Body of pancreas (tissue), 4 donors: ENCODE results near the gene AKR1D1. TPM values are rescaled to one million over a fixed set of nuclear protein-coding genes. Genes with fewer than 3 reads are reported as not detected.

Source experiments
- ATAC-seq: fragments of 150-250 bp; one replicate; pipeline ENCODE4 v1.9.1; 2016
- DNase-seq, 4 donors: peaks; one replicate each; pipeline ENCODE4 v3.0.0-alpha.2; 2019
- H3K27ac ChIP-seq, 4 donors: fragments of 200-600 bp; sonication (generic); 1 replicate in 3 of 4; 2 replicates in 1 of 4; pipeline versions ENCODE4 v1.5.1 to v1.6.1; 2016 to 2019; ENCODE audit warnings: mild to moderate bottlenecking in 1 of 4, mixed read lengths in 1 of 4, moderate library complexity in 1 of 4
- H3K27me3 ChIP-seq, 2 donors: fragments of 200-600 bp; sonication (generic); one replicate each; pipeline ENCODE4 v1.6.0; 2016; ENCODE audit warnings: mild to moderate bottlenecking in 1 of 2
- H3K36me3 ChIP-seq, 2 donors: fragments of 200-600 bp; sonication (generic); replicated peaks in 1 of 2; 2 replicates each; pipeline ENCODE4 v1.5.1; 2016; ENCODE audit warnings: low read depth in 2 of 2; ENCODE audit not compliant: insufficient read depth in 1 of 2
- H3K4me1 ChIP-seq: fragments of 200-600 bp; sonication (generic); one replicate; pipeline ENCODE4 v1.6.0; 2016
- H3K4me3 ChIP-seq, 2 donors: fragments of 200-600 bp; sonication (generic); 1 replicate in 1 of 2; 2 replicates in 1 of 2; pipeline ENCODE4 v1.5.1; 2016 to 2019
- H3K9me3 ChIP-seq, 3 donors: fragments of 200-600 bp; sonication (generic); 1 replicate in 2 of 3; 2 replicates in 1 of 3; pipeline ENCODE4 v1.5.1; 2016
- POLR2A ChIP-seq, 3 donors: fragments of 450-650 bp; IDR thresholded peaks; one replicate each; pipeline ENCODE4 v1.6.1; 2016; ENCODE audit warnings: antibody characterized with exemption in 3 of 3, mild to moderate bottlenecking in 2 of 3
- WGBS, 2 donors: methylation state at CpG; one replicate each; pipeline ENCODE4 v1.1.5; 2017; 5-methylcytosine and 5-hydroxymethylcytosine counted together
- intact Hi-C: fragments of 100-400 bp; cut with DNase I; formaldehyde crosslinking; loops from one replicate; pipeline ENCODE4 v1.15.1; 2023
- total RNA-seq, 2 donors: library from RNA; depleted of rRNA; stranded (reverse); fragments of >200 nt; gene quantifications; one replicate each; pipeline ENCODE4 v1.1.0, GENCODE V29; 2016
- TF ChIP-seq, protein P1 (sequence below), 7 experiments: fragments of 450-650 bp in 4 of 7; fragments of 200-600 bp in 3 of 7; sonication (generic) in 3 of 7; IDR thresholded peaks; one replicate each; pipeline ENCODE4 v1.5.1; 2016 to 2019; ENCODE audit warnings: antibody characterized with exemption in 7 of 7

The AKR1D1 gene
- total RNA-seq, 2 donors from 2014 or later = not detected

DNA sequence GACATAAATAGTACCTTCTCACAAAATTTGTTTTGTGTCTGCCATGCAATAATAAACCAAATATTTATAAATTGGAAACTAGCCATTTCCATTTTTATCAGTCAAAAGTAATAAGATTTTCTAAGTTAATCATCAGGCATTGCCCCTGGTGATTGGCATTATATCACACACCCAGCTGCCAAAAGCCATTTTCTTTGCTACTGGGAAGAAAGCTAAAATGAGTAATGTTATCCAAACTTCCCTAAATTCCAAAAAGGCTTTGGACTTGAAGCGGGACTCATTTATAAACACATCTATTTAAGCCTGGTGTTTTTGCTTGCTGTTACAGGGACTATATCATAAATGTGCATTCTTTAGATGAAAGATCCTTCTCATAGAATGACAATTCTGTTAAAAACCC lies 86.0 kb downstream of the AKR1D1 start:
- 79 to 97% methylated on average over 1 of the region's 1 CpG for WGBS, 2 donors
- Histone ChIP-seq H3K36me3 (no peaks in the 10 kb centered on the region), H3K4me3 (no peak overlapping the region), H3K27ac (no peak overlapping the region), H3K27me3 (no peaks in the 10 kb centered on the region), H3K9me3 (peaks cover 0 to 10% (median 0%) of the 10 kb centered on the region in 3 donors), H3K4me1 (no peaks in the 10 kb centered on the region)
- ATAC-seq (no peak), DNase-seq (no peak)
- no peak for TF ChIP-seq POLR2A (IDR thresholded peaks at IDR 0.05)
- TF ChIP-seq, protein P1, sequence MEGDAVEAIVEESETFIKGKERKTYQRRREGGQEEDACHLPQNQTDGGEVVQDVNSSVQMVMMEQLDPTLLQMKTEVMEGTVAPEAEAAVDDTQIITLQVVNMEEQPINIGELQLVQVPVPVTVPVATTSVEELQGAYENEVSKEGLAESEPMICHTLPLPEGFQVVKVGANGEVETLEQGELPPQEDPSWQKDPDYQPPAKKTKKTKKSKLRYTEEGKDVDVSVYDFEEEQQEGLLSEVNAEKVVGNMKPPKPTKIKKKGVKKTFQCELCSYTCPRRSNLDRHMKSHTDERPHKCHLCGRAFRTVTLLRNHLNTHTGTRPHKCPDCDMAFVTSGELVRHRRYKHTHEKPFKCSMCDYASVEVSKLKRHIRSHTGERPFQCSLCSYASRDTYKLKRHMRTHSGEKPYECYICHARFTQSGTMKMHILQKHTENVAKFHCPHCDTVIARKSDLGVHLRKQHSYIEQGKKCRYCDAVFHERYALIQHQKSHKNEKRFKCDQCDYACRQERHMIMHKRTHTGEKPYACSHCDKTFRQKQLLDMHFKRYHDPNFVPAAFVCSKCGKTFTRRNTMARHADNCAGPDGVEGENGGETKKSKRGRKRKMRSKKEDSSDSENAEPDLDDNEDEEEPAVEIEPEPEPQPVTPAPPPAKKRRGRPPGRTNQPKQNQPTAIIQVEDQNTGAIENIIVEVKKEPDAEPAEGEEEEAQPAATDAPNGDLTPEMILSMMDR (IDR thresholded peaks at IDR 0.05) = no peak
- intact Hi-C loops = loop anchor here (5.0 kb wide), 1 partner anchor 580 kb away; no protein-coding TSS in a partner anchor

DNA sequence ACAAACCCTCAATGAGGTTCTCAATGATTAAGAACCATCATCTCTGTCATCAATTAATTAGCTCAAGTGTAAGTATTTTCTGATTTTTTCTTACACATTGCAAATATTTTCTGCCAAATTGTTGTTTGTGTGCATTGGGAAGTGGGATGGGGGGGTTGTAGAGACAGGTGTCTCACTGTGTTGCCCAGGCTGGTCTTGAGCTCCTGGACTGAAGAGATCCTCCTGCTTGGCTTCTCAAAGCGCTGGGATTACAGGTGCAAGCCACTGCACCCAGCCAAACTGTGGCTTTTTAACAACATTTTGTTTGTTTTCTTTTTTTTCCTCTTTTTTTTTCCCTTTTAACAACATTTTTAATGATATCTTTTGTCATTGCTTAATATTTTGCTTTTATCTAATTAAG lies 87.5 kb downstream of the AKR1D1 start:
- Histone ChIP-seq H3K4me3 (no peak overlapping the region), H3K27me3 (no peaks in the 10 kb centered on the region), H3K9me3 (peaks cover 0 to 10% (median 0%) of the 10 kb centered on the region in 3 donors), H3K27ac (no peak overlapping the region), H3K4me1 (no peaks in the 10 kb centered on the region), H3K36me3 (no peaks in the 10 kb centered on the region)
- TF ChIP-seq, protein P1 (IDR thresholded peaks at IDR 0.05) = no peak
- no peak for TF ChIP-seq POLR2A (IDR thresholded peaks at IDR 0.05)
- no peak for ATAC-seq
- 100% methylated on average over 1 of the region's 1 CpG for WGBS, 2 donors
- no peak for DNase-seq
- intact Hi-C loops = loop anchor here (5.0 kb wide), 1 partner anchor 579 kb away; no protein-coding TSS in a partner anchor

DNA sequence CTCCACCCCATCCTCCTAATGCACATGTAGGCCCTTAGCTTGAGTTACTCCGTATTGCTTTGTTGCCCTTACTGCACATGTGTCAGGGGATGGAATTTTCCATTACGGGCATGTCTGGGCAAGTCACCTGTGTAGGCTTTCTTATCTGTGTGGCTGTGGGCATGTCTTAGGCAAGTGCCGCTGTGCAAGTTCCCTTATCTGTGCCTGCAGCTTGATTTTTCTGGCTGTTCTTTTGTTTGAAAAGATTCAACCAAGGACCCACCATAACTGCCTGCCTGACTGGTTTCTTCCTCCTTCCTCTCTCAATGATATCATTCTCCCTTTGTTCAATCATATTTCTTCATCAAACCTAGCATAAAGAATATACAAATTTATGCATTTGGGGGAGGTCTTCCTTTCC lies 88.5 kb downstream of the AKR1D1 start:
- WGBS, 2 donors = 58 to 65% methylated on average over 3 of the region's 3 CpGs
- intact Hi-C loops = loop anchor here (5.0 kb wide), 1 partner anchor 577 kb away; no protein-coding TSS in a partner anchor
- H3K4me3 ChIP-seq = no peak overlapping the region
- no peaks in the 10 kb centered on the region for H3K36me3 ChIP-seq
- TF ChIP-seq, protein P1 (IDR thresholded peaks at IDR 0.05) = no peak
- no peak for TF ChIP-seq POLR2A (IDR thresholded peaks at IDR 0.05)
- no peak for ATAC-seq
- H3K27ac ChIP-seq = no peak overlapping the region
- no peaks in the 10 kb centered on the region for H3K27me3 ChIP-seq
- H3K9me3 ChIP-seq = peaks cover 0 to 10% (median 0%) of the 10 kb centered on the region in 3 donors
- no peaks in the 10 kb centered on the region for H3K4me1 ChIP-seq
- no peak for DNase-seq

DNA sequence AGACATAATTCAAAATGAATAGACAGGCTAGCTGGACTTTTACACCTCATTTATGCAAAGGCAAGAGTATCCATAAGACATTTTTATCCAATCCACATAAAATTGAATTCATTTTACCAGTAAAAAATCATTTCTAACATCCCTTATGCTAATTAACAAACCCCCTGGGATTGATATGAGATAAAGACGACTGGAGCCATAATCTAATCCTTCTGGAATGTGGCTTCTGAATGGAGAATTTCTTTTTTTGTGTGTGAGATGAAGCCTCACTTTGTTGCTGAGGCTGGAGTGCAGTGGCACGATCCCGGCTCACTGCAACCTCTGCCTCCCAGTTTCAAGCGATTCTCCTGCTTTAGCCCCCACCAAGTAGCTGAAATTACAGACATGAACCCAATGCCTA lies 90.4 kb downstream of the AKR1D1 start:
- intact Hi-C loops = no loop called here
- H3K4me3 ChIP-seq = no peak overlapping the region
- DNase-seq (no peak), ATAC-seq (no peak)
- no peaks in the 10 kb centered on the region for H3K36me3 ChIP-seq
- TF ChIP-seq POLR2A (IDR thresholded peaks at IDR 0.05) = no peak
- TF ChIP-seq, protein P1 (IDR thresholded peaks at IDR 0.05) = no peak
- H3K27ac ChIP-seq = no peak overlapping the region
- peaks cover 0 to 10% (median 0%) of the 10 kb centered on the region in 3 donors for H3K9me3 ChIP-seq
- H3K27me3 ChIP-seq = no peaks in the 10 kb centered on the region
- 70 to 74% methylated on average over 4 of the region's 4 CpGs for WGBS, 2 donors
- no peaks in the 10 kb centered on the region for H3K4me1 ChIP-seq

DNA sequence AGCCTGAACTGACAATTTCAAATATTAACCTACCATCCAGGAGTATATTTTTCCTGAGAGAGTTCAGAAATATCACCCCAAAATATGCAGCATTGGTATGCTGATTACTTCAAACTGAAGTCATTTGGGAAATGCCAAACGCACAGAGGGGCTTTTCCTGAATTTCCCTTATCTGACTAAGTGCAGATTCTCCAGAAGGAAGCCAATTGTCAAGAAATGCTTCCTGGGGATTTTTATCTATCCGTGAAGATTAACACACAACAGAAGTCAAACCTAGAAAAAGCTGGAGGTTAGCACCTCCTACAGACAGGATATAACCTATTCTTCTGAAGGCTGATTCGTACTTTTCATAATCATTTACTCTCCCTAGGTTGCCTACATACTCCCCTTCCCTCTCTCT lies 91.0 kb downstream of the AKR1D1 start:
- no peaks in the 10 kb centered on the region for H3K36me3 ChIP-seq
- ATAC-seq = no peak
- no peak for DNase-seq
- peaks cover 0 to 10% (median 0%) of the 10 kb centered on the region in 3 donors for H3K9me3 ChIP-seq
- H3K4me1 ChIP-seq = no peaks in the 10 kb centered on the region
- TF ChIP-seq, protein P1 (IDR thresholded peaks at IDR 0.05) = no peak
- no peak for TF ChIP-seq POLR2A (IDR thresholded peaks at IDR 0.05)
- intact Hi-C loops = no loop called here
- no peak overlapping the region for H3K27ac ChIP-seq
- 60 to 72% methylated on average over 3 of the region's 3 CpGs for WGBS, 2 donors
- H3K4me3 ChIP-seq = no peak overlapping the region
- H3K27me3 ChIP-seq = no peaks in the 10 kb centered on the region
